ENCODE data around the gene LYPD8.
"Not testable (repeated sequence)": the region's sequence is repeated elsewhere in the genome, so short reads cannot be mapped to it uniquely, and the experiment has no call there.

LYPD8 gene, protein sequence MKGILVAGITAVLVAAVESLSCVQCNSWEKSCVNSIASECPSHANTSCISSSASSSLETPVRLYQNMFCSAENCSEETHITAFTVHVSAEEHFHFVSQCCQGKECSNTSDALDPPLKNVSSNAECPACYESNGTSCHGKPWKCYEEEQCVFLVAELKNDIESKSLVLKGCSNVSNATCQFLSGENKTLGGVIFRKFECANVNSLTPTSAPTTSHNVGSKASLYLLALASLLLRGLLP

DNA sequence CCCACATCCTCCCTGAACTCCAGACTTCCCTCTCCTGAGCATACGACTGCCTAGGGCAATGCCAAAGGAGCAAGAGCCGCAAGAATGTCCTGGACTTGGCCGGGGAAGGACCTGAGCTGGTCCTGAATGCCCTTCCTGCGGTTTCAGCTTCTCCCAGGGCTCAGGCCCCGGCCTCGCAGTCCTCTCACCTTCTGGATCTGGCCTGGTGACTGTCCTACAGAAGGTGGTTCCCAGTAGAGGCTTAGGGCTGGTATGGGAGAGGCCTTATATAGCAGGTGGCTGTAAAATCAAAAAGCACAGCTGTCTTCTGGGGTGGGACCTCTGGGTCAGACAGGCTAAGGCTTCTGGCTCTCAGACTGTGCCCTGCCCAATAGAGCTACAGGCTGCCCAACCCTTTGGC is at the start of gene LYPD8:
LYPD8 (minus strand) TSS at position 243 of the 400 bp plus-strand sequence. CDS start 4,678 bp downstream, outside the sequence.
- DNase-seq (ENCODE audit: low spot score): no peak

DNA sequence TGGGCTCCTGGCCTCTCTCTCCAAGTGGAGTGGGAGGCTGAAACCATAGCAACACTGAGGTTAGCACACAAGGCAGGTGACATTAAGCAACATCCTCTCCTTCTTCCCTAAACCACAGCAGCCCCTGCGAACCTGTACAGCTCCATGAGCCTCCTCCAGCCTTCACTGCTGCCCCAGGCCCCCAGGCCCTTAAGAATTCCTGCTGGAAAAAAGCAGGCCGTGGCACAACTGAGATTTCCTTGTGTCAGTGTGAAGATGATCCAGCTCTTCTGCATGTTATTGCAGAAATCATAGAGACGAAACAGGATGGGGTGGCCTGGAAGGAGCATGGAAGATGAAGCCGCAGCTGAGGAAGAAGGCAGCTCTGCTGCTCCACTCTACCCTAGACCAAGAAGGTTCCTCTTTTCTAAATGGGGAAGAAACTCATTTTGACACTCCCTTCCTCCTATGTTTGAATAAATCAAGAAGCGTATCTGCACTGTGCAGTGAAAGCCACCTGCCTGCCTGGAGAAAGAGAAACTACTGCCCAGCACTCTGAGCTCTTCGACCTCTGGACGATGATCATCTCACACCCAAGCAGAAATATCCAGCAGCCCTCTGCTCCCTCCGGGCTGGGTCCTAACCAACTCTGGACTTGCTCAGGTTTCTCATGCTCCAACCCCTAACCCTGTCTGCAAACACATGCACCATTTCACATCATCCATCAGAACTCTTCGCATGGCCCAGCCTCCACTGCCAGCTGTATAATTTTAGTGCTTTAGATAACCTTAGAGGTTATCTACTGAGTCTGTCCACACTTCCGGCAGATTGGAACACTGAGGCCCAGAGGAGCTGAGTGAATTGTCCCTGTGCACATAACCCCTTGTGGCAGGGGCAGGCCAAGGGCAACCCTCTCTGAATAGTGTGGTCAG is 49.5 kb upstream of the LYPD8 start:
- no peak for DNase-seq (ENCODE audit: low spot score)

DNA sequence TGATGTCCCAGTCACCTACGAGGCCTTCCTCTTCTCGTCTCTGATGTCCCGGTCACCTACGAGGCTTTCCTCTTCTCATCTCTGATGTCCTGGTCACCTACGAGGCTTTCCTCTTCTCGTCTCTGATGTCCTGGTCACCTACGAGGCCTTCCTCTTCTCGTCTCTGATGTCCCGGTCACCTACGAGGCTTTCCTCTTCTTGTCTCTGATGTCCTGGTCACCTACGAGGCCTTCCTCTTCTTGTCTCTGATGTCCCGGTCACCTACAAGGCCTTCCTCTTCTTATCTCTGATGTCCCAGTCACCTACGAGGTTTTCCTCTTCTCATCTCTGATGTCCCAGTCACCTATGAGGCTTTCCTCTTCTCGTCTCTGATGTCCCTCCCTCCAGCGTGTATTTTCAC is 47.9 kb upstream of the LYPD8 start:
- not testable (repeated sequence) for DNase-seq (ENCODE audit: low spot score)

DNA sequence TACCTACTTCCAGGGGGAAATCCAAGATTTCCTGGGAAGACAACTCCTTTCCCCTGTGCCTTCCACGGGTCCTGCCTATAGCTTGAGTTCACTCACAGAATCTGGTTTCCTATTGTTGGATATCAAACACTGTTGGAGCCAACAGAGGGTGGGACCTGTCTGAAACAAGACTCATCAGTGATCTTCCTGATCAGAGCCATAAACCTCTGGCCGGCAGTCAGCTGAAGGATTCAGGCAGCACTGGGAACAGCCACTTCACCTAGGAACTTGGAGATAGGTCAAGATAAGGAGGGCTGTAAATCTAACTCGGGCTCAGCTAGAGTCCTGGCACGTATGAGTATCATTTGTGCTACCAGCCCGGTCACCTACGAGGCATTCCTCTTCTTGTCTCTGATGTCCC is 46.9 kb upstream of the LYPD8 start:
- DNase-seq (ENCODE audit: low spot score): no peak

DNA sequence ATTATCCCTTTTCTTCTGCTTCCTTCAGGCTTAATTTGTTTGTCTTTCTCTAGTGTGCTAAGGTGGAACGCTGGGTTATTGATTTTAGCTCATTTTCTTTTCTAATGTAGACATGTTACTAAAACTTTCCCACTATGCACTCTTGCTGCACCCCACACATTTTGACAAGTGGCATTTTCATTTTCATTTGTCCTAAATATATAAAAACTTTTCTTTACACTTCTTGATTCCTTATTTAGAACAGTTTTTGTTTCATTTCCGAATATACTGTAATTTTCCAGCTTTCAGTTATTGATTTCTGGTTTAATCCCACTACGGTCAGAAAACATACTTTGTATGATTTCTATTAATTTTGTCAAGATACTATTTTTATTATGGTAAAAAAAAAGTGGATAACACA is 44.9 kb upstream of the LYPD8 start:
- no peak for DNase-seq (ENCODE audit: low spot score)

DNA sequence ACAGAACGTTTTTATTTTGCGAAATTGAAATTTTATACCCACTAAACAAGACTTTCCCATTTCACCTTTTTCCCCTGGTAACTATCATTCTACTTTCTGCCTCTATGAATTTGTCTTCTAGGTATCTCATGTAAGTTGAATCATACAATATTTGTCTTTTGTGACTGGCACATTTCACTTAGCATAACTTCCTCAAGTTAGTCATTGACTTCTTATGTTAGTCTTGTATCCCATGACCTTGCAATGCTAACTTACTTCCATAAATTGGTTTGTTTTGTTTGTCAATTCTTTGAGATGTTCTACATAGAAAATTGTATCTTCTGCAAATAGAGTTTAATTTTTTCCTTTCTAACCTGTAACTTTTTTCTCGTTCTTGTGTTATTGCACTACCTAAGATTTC is 43.2 kb upstream of the LYPD8 start:
- DNase-seq (ENCODE audit: low spot score): no peak

DNA sequence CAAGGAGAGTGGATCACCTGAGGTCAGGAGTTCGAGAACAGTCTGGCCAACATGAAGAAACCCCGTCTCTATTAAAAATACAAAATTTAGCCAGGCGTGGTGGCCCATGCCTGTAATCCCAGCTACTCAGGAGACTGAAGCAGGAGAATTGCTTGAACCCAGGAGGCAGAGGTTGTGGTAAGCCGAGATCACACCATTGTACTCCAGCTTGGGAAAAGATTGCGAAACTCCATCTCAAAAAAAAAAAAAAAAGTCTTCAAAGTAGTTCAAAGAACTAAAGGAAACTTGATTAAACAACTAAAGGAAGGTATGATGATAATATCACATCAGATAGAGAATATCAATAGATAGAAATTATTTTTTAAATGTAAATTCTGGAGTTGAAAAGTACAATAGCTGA is 39.1 kb upstream of the LYPD8 start:
- not testable (repeated sequence) for DNase-seq (ENCODE audit: low spot score)

DNA sequence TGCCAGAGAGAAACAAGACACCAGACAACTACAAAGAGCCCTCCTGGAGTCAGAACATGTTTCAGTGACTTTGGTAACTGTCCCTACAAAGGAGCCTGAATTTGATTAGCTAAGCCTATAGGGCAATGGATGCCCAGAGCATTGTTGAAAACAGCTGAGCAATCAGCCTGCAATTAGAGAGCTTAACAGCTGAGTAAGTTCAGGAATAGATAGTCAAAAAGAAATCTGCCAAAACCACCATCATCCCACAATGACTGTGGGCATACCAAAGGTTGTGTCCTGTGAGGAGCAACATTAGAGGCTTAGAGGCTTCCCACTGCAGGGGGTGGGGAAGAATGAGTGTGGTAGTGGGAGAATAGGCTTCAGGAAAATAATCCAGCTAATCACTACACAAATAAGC is 38.0 kb upstream of the LYPD8 start:
- no peak for DNase-seq (ENCODE audit: low spot score)

DNA sequence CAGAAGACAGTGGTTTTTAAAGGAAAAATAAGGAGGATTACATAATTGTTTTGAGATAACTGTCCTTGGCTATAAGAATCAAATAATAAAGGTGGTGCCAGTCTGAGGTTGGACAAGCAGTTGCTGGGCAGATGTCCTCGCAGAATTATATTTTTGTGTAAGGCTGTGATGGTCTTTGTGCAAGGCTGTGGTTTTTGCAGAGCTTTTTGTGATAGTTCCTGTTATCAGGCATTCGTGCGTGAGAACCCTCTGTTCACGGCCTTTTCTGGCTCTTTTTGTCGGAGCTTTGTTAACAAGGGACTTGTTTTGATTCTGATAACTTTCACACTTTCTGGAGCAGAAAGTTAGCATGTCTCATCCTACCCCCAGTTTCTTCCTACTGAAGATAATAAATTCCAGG is 36.8 kb upstream of the LYPD8 start:
- no peak for DNase-seq (ENCODE audit: low spot score)

DNA sequence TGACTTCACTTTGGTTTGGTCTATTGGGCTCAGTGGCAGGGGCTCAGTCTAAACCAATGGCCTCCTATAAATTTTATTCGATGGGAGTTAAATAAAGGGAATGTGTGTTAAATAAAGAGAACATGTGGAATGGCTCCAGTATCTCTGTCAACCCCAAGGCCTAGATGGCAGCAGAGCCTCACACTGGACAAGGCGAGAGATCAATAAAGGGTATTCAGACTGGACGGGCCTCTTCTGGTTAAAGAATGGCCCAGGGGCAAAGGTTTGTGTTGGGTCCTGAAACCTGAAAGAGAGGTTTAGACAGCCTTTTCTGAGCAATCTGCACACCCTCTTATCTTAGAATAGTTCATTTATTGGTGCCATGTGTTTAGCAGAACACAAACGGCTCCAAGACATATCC is 35.5 kb upstream of the LYPD8 start:
- no peak for DNase-seq (ENCODE audit: low spot score)

DNA sequence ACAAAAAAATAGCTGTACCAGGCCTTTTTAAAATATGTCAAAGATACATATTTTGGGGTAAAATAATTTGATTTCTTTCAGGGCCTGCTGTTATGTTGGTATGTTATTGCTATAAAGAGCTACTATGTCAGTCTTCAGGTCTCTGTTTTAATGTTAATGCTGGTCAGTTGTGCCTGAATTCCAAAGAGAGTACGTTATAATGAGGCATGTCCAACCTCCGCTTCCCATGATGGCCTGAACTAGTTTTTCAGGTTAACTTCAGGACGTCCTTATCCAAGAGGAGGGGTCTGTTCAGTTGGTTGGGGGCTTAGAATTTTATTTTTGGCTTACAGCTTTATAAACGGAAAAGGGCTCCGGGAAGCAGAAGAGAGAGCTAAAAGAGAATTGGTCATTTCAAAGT is 34.9 kb upstream of the LYPD8 start:
- DNase-seq (ENCODE audit: low spot score): no peak

DNA sequence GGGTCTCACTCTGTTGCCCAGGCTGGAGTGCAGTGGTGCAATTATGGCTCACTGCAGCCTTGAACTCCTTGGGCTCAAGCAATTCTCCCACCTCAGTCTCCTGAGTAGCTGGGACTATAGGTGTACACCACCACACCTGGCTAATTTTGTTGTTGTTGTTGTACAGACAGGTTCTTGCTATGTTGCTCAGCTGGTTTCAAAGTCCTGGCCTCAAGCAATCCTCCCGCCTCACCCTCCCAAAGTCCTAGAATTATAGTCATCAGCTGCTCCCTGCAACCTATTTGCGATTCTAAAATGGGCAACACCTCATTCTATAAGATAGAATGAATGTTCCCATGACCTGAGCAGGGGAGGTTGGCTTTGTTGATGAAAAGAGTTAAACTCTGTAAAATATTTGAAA is 33.8 kb upstream of the LYPD8 start:
- not testable (repeated sequence) for DNase-seq (ENCODE audit: low spot score)

DNA sequence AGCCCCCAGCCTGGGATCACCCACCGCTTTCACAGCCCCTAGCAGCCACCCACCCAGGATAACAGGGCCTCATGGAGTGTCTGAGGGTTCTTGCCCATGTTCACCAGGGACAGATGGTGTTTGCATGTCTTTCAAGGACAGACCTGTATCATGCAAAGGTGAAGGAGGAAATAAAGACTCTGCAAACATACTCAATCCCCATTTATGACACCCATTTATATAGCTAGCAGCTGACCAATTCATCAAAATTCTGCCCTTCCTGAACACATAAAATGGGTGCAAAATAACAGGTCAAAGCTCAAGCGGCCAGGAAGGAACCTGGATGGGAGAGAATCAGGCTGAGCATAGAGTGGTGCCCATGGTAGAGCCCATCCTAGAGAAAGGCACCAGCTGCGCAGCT is 32.8 kb upstream of the LYPD8 start:
- no peak for DNase-seq (ENCODE audit: low spot score)

DNA sequence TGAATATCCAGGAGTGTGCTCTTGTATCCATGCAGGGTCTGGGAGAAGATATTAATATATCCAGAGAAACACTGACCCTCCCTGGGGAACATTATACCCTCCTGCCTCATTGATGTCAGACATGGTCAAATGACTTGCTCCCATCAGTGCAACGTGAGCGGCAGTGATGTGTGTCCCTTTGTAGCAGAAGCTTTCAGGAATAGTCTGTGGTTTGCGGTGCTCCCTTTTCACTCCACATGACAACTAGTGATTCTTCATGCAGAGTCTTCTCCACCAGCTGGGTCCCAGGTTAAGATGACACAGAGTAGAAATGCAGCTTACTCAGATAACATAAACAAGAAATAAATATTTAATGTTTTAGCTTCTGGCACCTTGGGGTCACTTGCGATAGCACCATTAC is 31.9 kb upstream of the LYPD8 start:
- DNase-seq (ENCODE audit: low spot score): no peak

DNA sequence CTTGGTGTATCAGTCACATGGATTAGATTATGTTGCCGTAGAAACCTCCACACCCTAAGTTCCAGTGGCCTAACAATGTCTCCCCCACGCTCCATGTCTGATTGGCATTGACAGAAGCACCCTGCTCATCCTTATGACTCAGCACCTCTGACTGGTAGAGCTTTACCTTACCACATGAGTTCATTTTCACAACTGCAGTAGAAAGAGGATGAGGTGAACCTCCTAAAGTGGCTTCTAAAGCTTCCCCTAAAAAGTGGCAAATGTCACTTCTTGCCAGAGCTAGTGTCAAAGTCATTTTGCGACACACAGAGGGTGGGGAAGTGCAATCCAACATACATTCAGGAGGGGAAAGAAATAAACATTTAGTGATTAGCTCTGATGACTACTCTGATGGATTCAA is 30.6 kb upstream of the LYPD8 start:
- no peak for DNase-seq (ENCODE audit: low spot score)

DNA sequence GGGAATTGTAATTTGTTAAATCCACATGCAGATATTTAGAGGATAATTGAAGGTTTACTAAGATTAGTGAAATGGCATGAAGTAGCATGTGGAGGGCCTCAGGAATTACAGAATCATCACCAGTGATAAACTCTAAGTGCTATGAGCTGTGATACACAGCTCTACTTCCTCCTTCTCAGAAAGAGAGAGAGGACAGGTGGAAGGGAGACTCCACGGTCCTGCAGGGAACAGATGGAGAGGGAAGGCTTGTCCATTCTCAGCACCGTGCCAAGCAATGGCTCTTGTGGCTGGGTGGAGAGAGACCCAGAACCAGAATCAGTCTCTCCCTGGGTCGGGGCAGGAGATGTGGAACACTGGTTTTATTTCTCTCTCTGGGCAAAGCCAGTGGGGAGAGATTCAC is 27.8 kb upstream of the LYPD8 start:
- no peak for DNase-seq (ENCODE audit: low spot score)

DNA sequence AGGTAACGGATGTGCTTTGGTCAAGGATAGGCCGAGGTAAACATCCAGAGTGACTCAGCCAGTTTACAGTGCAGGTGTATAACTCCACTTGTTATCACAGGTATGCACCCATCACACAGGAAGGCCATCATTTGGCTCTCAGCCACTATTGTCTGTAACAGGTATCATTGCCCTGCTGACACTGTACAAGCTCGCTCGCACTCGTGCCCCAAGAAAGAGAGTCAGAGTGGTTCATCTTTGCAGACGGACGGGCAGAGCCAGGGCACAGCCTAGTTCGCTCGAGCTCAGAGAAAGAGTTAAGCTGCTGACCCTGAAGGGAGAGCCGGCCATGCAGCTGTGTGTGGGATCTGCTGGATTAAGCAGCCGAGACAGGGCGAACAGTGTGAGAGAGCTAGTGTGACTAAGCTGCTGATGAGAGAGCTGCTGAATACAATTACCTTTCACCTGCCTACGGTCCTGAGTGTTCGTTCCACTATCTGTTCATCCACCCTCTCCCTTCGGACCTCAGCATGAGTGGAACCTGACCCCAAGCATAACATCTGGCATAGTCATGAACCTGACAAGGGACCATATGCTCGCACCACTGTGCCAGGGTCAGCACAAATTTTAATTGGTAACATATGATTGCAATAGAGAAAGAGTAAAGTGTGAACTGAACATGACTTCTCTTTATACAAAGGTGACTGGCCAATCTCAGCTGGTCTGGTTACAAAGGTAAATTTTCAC is 27.0 kb upstream of the LYPD8 start:
- no peak for DNase-seq (ENCODE audit: low spot score)

DNA sequence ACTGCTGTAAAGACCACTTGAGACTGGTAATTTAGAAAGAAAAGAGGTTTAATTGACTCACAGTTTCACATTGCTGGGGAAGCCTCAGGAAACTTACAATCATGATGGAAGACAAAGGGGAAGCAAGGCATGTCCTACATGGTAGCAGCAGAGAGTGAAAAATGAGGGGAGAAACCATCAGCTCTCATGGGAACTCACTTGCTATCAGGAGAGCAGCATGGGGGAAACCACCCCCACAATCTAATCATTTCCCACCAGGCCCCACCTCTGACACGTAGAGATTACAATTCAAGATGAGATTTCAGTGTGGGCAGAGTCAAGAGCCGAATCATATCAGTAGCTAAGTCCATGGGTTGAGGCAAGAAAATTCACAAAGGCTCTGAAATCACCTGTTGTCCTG is 23.8 kb upstream of the LYPD8 start:
- no peak for DNase-seq (ENCODE audit: low spot score)

DNA sequence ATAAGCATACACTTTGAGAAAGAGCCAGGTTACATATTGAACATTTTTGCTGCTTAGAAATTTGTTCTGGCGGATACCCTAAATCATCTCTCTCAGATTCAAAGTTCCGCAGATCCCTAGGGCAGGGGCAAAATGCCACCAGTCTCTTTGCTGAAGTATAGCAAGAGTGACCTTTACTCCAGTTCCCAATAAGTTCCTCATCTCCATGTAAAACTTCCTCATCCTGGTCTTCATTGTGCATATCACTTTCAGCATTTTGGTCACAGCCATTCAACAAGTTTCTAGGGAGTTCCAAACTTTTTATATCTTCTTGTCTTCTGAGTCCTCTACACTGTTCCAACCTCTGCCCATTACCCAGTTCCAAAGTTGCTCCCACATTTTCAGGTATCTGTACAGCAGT is 23.3 kb upstream of the LYPD8 start:
- DNase-seq (ENCODE audit: low spot score): no peak

DNA sequence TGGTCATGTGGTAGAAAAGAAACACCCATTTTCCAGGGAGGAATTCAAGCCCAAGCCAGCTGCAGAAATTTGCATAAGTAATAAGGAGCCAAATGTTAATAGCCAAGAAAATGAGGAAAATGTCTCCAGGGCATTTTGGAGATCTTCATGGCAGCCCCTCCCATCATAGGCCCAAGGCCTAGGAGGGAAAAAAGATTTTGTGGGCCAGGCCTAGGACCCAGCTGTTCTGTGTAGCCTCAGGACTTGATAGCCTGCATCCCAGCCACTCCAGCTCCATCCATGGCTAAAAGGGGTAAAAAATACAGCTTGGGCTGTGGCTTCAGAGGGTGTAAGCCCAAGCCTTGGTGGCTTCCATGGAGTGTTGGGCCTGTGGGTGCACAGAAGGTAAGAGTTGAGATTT is 21.4 kb upstream of the LYPD8 start:
- DNase-seq (ENCODE audit: low spot score): no peak

DNA sequence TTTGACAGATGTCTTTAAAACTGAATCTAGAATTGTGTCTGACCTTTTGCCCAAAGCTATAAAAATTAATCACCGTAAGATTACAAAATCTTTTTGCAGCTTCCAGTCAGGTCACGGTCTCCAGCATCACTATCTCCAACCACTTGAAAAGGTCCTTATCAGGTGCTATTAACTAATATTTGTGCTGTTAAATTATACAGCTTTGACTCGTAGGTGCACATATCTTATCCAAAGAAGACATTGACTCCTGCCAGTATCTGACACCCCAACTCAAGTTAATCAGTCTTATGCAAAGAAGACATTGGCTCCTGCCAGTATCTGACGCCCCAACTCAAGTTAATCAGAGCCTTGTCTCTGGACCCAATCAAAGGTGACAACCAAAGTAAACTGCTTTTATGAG is 19.9 kb upstream of the LYPD8 start:
- no peak for DNase-seq (ENCODE audit: low spot score)

DNA sequence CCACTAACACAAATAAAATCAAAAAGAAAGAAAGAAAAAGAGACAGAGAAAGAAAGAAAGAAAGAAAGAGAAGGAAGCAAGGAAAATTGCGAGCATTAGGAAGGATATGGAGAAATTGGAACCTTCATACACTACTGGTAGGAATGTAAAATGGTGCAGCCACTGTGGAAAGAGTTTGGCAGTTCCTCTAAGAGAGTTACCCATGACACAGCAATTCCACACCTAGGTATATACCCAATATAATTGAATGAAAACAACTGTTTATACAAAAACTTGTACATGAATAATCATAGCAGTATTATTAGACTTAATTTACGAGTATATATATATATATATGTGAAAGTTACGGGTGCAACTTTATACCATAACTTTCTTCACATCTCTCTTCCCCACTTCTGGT is 4.1 kb upstream of the LYPD8 start:
- no peak for DNase-seq (ENCODE audit: low spot score)

DNA sequence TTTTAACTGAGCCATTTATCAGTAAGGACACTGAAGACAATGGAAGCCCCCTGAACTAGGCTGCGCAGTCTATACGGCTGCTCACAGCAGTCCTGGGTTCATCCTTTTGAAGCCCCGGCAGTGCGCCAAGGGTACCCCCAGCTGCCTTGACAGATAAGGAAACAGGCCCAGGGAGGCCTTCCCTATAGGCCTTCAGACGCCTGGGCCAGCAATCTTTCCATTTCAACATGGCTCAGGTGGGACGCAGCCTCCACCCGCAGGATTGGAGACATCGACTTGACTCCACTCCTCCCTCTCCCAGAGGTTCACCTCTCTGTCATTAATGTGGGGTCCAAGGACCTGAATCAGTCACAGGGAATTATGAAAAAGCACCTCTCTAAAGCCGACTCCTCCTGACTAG is 2.8 kb upstream of the LYPD8 start:
- no peak for DNase-seq (ENCODE audit: low spot score)

Data from GM03348 (cell line).